DOHH2 (cell line): ENCODE results near the gene OARD1.

Experiments used
- H3F3A ChIP-seq: fragments of 200-600 bp; sonication (generic), shearing (Covaris generic); 2 replicates; pipeline ENCODE4 v1.6.0; 2016; ENCODE audit warnings: antibody characterized with exemption, mild to moderate bottlenecking; ENCODE audit not compliant: control insufficient read depth, insufficient read depth
- H3K27ac ChIP-seq: fragments of 200-600 bp; sonication (generic); 2 replicates; pipeline ENCODE4 v1.5.1; 2014; ENCODE audit warnings: low read depth, mild to moderate bottlenecking, low read length, moderate library complexity
- H3K27me3 ChIP-seq: fragments of 200-600 bp; sonication (generic); 2 replicates; pipeline ENCODE4 v1.6.1; 2014; ENCODE audit warnings: mild to moderate bottlenecking, low read length, mixed read lengths; ENCODE audit not compliant: control insufficient read depth
- H3K36me3 ChIP-seq: fragments of 200-600 bp; sonication (generic); 2 replicates; pipeline ENCODE4 v1.6.1; 2014; ENCODE audit warnings: mild to moderate bottlenecking, low read length, moderate library complexity, mixed read lengths; ENCODE audit not compliant: control insufficient read depth
- H3K4me1 ChIP-seq: fragments of 200-600 bp; sonication (generic); 2 replicates; pipeline ENCODE4 v1.6.1; 2014; ENCODE audit warnings: mild to moderate bottlenecking, low read length, mixed read lengths; ENCODE audit not compliant: control insufficient read depth
- H3K4me2 ChIP-seq: fragments of 200-600 bp; sonication (generic); 2 replicates; pipeline ENCODE4 v1.6.0; 2014; ENCODE audit warnings: mild to moderate bottlenecking, low read length, moderate library complexity
- H3K4me3 ChIP-seq: fragments of 200-600 bp; sonication (generic); 2 replicates; pipeline ENCODE4 v1.5.1; 2014; ENCODE audit warnings: mild to moderate bottlenecking, low read length, mixed read lengths
- H3K79me2 ChIP-seq: fragments of 200-600 bp; sonication (generic); 2 replicates; pipeline ENCODE4 v1.6.1; 2014; ENCODE audit warnings: mild to moderate bottlenecking, low read length, mixed read lengths; ENCODE audit not compliant: control insufficient read depth
- H3K9me2 ChIP-seq: fragments of 200-600 bp; sonication (generic); replicated peaks from 2 replicates; pipeline ENCODE4 v1.6.1; 2014; ENCODE audit warnings: mild to moderate bottlenecking, low read length, mixed read lengths; ENCODE audit not compliant: control insufficient read depth
- H3K9me3 ChIP-seq: fragments of 200-600 bp; sonication (generic); 2 replicates; pipeline ENCODE4 v1.6.1; 2014; ENCODE audit warnings: antibody characterized with exemption, low read length, mixed read lengths; ENCODE audit not compliant: control insufficient read depth, insufficient read depth
- H4K20me1 ChIP-seq: fragments of 200-600 bp; sonication (generic); 2 replicates; pipeline ENCODE4 v1.6.0; 2014; ENCODE audit warnings: low read depth, mild to moderate bottlenecking, antibody characterized with exemption, low read length, moderate library complexity; ENCODE audit not compliant: control insufficient read depth, insufficient read depth
- CTCF ChIP-seq: fragments of 200-600 bp; sonication (generic); IDR thresholded peaks from one replicate; pipeline ENCODE4 v1.5.1; 2014; ENCODE audit warnings: antibody characterized with exemption, mild to moderate bottlenecking, low read depth, low read length; ENCODE audit not compliant: poor library complexity, severe bottlenecking
- EZH2phosphoT487 ChIP-seq: fragments of 200-600 bp; sonication (generic); IDR thresholded peaks from 2 replicates; pipeline ENCODE4 v1.6.1; 2017; ENCODE audit warnings: borderline replicate concordance, mild to moderate bottlenecking, antibody characterized with exemption, low read length, moderate library complexity, mixed read lengths

The OARD1 gene

DNA sequence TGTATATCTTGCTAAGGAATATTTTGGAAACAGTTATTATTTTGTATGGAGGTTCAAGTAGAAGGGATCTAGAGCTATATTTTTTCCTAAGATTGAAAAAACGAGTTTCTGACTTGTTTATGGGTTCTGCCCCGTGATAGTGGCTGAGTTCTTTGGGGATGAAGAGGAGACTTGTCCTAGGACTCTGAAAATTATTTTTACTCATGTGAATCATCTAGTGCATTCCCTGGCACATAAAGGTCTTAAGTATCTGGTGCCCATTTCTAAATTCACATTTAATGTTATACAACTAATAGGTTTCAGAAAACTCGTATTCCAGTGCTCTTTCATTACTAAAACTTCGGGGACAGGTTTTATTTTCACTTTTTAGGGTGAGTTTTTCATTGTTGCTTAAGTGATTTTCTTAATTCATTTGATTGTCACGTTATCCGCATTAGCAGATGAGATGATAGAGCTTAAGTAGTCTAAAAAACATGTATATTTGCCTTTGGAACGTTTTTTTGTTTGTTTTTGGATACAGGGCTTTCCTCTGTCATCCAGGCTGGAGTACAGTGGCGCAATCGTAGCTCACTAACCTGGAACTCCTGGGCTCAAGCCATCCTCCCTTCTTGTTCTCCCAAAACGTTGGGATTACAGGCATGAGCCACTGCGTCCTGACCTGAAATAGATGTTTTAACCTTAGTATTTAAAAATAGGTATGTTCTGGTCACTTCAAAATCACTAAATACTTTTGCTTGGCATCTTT, 2.7 kb upstream of the OARD1 start:
- H3K9me2 ChIP-seq = no peaks in the 10 kb centered on the region
- H4K20me1 ChIP-seq = peaks cover 8% of the 10 kb centered on the region
- no peaks in the 10 kb centered on the region for H3K9me3 ChIP-seq
- peaks cover 60% of the 10 kb centered on the region for H3K4me1 ChIP-seq
- H3K27me3 ChIP-seq = no peaks in the 10 kb centered on the region
- H3K79me2 ChIP-seq = peaks cover 81% of the 10 kb centered on the region
- TF ChIP-seq EZH2phosphoT487 (no peak), CTCF (no peak)
- H3F3A ChIP-seq = peaks cover 11% of the 10 kb centered on the region
- peaks cover 72% of the 10 kb centered on the region for H3K36me3 ChIP-seq
- H3K4me2 ChIP-seq = peak overlapping the region; percentile 99
- peak overlapping the region; percentile 94; the same call in 1 of the 2 replicates for H3K27ac ChIP-seq
- H3K4me3 ChIP-seq = peak overlapping the region; percentile 93

DNA sequence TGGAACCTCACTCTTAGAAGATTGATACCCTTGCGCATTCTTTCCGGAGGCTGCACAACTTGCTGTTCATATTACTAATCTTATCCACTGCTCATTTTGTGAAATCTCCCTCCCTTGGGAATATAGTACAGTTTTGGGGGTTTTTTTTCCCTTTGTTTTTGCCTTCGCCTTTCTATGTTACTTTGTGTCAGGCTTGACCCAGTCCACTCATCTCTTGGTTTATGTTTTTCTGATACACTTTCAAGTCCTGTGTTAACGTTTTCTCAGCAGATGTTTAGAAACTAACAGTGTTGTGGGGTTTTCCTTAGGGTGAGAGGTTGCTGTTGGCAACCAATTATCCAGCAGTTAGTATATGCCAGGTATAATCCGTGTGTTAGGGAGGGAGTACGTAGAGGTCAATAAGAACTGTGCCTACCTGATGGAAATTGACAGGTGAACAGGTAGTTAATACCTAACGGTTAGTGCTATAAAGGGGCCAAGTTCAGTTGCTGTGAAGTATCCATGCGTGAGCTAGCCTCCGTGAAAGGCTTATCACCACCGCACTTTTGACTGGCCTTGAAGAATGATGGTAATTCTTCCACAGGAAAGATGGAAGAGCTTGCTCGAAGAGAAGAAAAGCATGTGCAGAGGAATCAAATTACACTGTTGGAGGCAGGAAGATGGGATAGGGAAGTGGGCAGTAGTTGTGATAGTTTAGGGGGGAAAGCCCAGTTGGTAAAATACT, 2.0 kb upstream of the OARD1 start:
- Histone ChIP-seq H3K4me1 (peaks cover 52% of the 10 kb centered on the region), H3K9me2 (no peaks in the 10 kb centered on the region), H3K4me2 (peak overlapping the region; percentile 99), H3K79me2 (peaks cover 73% of the 10 kb centered on the region), H4K20me1 (peaks cover 8% of the 10 kb centered on the region), H3K27me3 (no peaks in the 10 kb centered on the region), H3K9me3 (no peaks in the 10 kb centered on the region), H3K4me3 (peak overlapping the region; percentile 93), H3F3A (peaks cover 11% of the 10 kb centered on the region), H3K36me3 (peaks cover 72% of the 10 kb centered on the region), H3K27ac (peak overlapping the region; percentile 94)
- TF ChIP-seq EZH2phosphoT487 = no peak

DNA sequence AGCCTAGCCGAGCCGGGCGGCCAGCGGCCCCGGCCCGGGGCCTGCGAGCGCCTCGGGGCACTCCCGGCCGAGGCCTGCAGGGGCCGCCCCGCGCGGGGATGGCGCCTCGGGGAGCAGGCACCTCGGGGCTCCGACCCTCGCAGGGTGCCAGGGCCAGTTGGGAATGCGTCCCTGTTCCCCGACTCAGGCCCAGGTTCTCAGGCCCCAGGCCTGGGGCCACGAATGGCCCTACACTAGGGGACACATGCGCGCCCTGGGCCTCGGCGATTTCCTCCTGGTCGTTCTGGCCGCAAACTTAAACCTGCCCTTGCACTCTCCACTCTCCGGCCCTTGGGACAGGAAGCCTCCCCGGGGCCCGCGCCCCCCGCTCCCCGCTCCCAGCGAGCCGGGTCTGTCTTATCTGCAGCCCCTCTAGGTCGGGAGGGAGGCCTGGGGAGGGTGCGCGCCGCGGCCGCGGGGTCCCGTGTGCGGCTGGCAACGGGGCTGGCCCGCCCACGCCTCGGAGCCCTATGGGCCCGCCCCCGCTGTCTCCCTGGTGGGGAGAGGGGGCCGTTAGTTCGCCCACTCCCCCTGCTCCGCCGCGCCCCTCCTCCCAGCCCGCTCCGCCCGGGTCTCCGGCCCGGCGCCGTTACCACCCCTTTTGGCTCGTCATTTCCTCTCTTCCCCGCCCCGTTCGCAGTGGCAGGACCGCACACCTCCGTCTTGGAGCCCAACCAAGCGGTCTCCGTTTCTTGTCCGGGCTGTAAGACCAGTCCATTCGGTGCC, 1.2 kb upstream of the OARD1 start:
- Histone ChIP-seq H3K9me2 (no peaks in the 10 kb centered on the region), H3K79me2 (peaks cover 66% of the 10 kb centered on the region), H4K20me1 (peaks cover 8% of the 10 kb centered on the region), H3F3A (peaks cover 11% of the 10 kb centered on the region), H3K27me3 (no peaks in the 10 kb centered on the region), H3K36me3 (peaks cover 71% of the 10 kb centered on the region), H3K4me1 (peaks cover 46% of the 10 kb centered on the region), H3K9me3 (no peaks in the 10 kb centered on the region), H3K27ac (peak overlapping the region; percentile 94), H3K4me2 (peak overlapping the region; percentile 99), H3K4me3 (peak overlapping the region; percentile 93)
- TF ChIP-seq EZH2phosphoT487 (no peak), CTCF (peak; percentile 20)

GRCh38 chr6:41072836-41073202, 663 bp upstream of the OARD1 start, which contains the start of gene NFYA:
NFYA (plus strand) TSS chr6:41072974; CDS start chr6:41079090, 6,116 bp downstream.
- Histone ChIP-seq H3K27ac (peak within 1 kb of the TSS; percentile 94), H4K20me1 (peaks cover 8% of the 10 kb centered on the region), H3K27me3 (no peaks in the 10 kb centered on the region), H3K4me1 (peaks cover 46% of the 10 kb centered on the region), H3K79me2 (peaks cover 60% of the 10 kb centered on the region), H3K9me3 (no peaks in the 10 kb centered on the region), H3K36me3 (peaks cover 71% of the 10 kb centered on the region), H3K4me2 (peak within 1 kb of the TSS; percentile 99), H3K9me2 (no peaks in the 10 kb centered on the region), H3F3A (peaks cover 11% of the 10 kb centered on the region), H3K4me3 (peak within 1 kb of the TSS; percentile 93)
- TF ChIP-seq EZH2phosphoT487 = no peak
- TF ChIP-seq CTCF = no peak
